22Rv1 (cell line): ENCODE results near the gene GPLD1.

Experiments used
- ZFX ChIP-seq: fragments of 450-650 bp; IDR thresholded peaks from 2 replicates; pipeline ENCODE4 v1.6.1; 2017; ENCODE audit warnings: antibody characterized with exemption, borderline replicate concordance
- TF ChIP-seq, protein P1 (sequence below): fragments of 450-650 bp; IDR thresholded peaks from 2 replicates; pipeline ENCODE4 v1.5.1; 2017; ENCODE audit warnings: mild to moderate bottlenecking

DNA sequence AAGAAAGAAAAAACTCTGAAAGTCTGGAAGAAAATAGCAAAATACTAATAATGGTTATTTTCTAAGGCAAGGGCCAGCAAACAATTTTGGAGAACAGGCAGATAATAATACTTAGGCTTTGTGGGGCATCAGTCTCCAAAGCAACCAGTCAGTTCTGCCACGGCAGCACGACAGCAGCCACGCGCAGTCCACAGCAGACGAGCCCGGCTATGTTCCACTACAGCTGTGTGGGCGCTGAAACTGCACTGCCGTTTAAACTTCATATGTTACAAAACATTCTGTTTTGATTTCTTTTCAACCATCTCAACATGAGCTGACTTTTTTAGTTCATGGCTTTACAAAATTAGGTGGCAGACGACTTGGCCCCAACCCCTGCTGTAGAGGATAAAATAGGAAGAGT is 56.8 kb downstream of the GPLD1 start:
- TF ChIP-seq, protein P1, sequence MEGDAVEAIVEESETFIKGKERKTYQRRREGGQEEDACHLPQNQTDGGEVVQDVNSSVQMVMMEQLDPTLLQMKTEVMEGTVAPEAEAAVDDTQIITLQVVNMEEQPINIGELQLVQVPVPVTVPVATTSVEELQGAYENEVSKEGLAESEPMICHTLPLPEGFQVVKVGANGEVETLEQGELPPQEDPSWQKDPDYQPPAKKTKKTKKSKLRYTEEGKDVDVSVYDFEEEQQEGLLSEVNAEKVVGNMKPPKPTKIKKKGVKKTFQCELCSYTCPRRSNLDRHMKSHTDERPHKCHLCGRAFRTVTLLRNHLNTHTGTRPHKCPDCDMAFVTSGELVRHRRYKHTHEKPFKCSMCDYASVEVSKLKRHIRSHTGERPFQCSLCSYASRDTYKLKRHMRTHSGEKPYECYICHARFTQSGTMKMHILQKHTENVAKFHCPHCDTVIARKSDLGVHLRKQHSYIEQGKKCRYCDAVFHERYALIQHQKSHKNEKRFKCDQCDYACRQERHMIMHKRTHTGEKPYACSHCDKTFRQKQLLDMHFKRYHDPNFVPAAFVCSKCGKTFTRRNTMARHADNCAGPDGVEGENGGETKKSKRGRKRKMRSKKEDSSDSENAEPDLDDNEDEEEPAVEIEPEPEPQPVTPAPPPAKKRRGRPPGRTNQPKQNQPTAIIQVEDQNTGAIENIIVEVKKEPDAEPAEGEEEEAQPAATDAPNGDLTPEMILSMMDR = no peak
- TF ChIP-seq ZFX = no peak
